ENCODE measurements around the gene PCDH9. TPM values are rescaled to one million over a fixed set of nuclear protein-coding genes. Genes with fewer than 3 reads are reported as not detected.

Gene PCDH9
- total and polyA plus RNA-seq, 5 donors from 2014 or later: 0.08 to 0.77 (median 0.09) TPM

GRCh38 chr13:66530158-66530557, 700.0 kb downstream of the PCDH9 start:
- H3K36me3 ChIP-seq (ENCODE audit: control insufficient read depth, insufficient read depth, low read length): no peaks in the 10 kb centered on the region
- no peaks in the 10 kb centered on the region for H3K4me1 ChIP-seq (ENCODE audit: control insufficient read depth, insufficient read depth, low read length, poor library complexity, severe bottlenecking)
- H3K27me3 ChIP-seq (ENCODE audit: control insufficient read depth, insufficient read depth, low read length): no peaks in the 10 kb centered on the region
- Mint-ChIP-seq H3K4me1 (no peaks in the 10 kb centered on the region), H3K27ac (no peak overlapping the region), H3K9me3 (peaks cover 2 to 12% (median 4%) of the 10 kb centered on the region in 7 donors), H3K27me3 (no peaks in the 10 kb centered on the region), H3K36me3 (no peaks in the 10 kb centered on the region), H3K4me3 (no peak overlapping the region)
- no peak overlapping the region for H3K27ac ChIP-seq (ENCODE audit: insufficient read depth, low read length, poor library complexity, severe bottlenecking)
- DNase-seq: no peak
- ATAC-seq (ENCODE audit: low read depth in 2 of 2): no peak
- no peak overlapping the region for H3K4me3 ChIP-seq (ENCODE audit: low read depth, low read length)
- H3K9me3 ChIP-seq (ENCODE audit: control insufficient read depth in 2 of 2, low read length in 2 of 2): peaks cover 0 to 4% of the 10 kb centered on the region in 2 experiments

- Histone ChIP-seq H3K36me3 (ENCODE audit: control insufficient read depth, insufficient read depth, low read length) (no peaks in the 10 kb centered on the region), H3K27me3 (ENCODE audit: control insufficient read depth, insufficient read depth, low read length) (no peaks in the 10 kb centered on the region), H3K4me3 (ENCODE audit: low read depth, low read length) (no peak overlapping the region), H3K4me1 (ENCODE audit: control insufficient read depth, insufficient read depth, low read length, poor library complexity, severe bottlenecking) (no peaks in the 10 kb centered on the region), H3K27ac (ENCODE audit: insufficient read depth, low read length, poor library complexity, severe bottlenecking) (no peak overlapping the region), H3K9me3 (ENCODE audit: control insufficient read depth in 2 of 2, low read length in 2 of 2) (peaks cover 0 to 4% of the 10 kb centered on the region in 2 experiments)
- no peak overlapping the region for H3K4me3 Mint-ChIP-seq
- H3K36me3 Mint-ChIP-seq: no peaks in the 10 kb centered on the region
- H3K4me1 Mint-ChIP-seq: no peaks in the 10 kb centered on the region
- no peaks in the 10 kb centered on the region for H3K27me3 Mint-ChIP-seq
- H3K9me3 Mint-ChIP-seq: peaks cover 1 to 12% (median 5%) of the 10 kb centered on the region in 7 donors
- ATAC-seq (ENCODE audit: low read depth in 2 of 2) (no peak), DNase-seq (no peak)
- H3K27ac Mint-ChIP-seq: no peak overlapping the region
Observed at GRCh38 chr13:66528944-66529576, 701.1 kb downstream of the PCDH9 start.

- ATAC-seq (ENCODE audit: low read depth in 2 of 2) (no peak), DNase-seq (no peak)
- Histone ChIP-seq H3K9me3 (ENCODE audit: control insufficient read depth in 2 of 2, low read length in 2 of 2) (peaks cover 0 to 4% of the 10 kb centered on the region in 2 experiments), H3K27ac (ENCODE audit: insufficient read depth, low read length, poor library complexity, severe bottlenecking) (no peak overlapping the region), H3K27me3 (ENCODE audit: control insufficient read depth, insufficient read depth, low read length) (no peaks in the 10 kb centered on the region), H3K4me1 (ENCODE audit: control insufficient read depth, insufficient read depth, low read length, poor library complexity, severe bottlenecking) (no peaks in the 10 kb centered on the region), H3K36me3 (ENCODE audit: control insufficient read depth, insufficient read depth, low read length) (no peaks in the 10 kb centered on the region), H3K4me3 (ENCODE audit: low read depth, low read length) (no peak overlapping the region)
- Mint-ChIP-seq H3K36me3 (no peaks in the 10 kb centered on the region), H3K4me1 (no peaks in the 10 kb centered on the region), H3K27me3 (no peaks in the 10 kb centered on the region), H3K9me3 (peaks cover 1 to 12% (median 5%) of the 10 kb centered on the region in 7 donors), H3K27ac (no peak overlapping the region), H3K4me3 (no peak overlapping the region)
Observed at GRCh38 chr13:66528180-66528579, 702.0 kb downstream of the PCDH9 start.

GRCh38 chr13:66520511-66521355, 709.4 kb downstream of the PCDH9 start:
- DNase-seq (no peak), ATAC-seq (ENCODE audit: low read depth in 2 of 2) (no peak)
- no peaks in the 10 kb centered on the region for H3K4me1 Mint-ChIP-seq
- H3K27me3 Mint-ChIP-seq: no peaks in the 10 kb centered on the region
- no peaks in the 10 kb centered on the region for H3K27me3 ChIP-seq (ENCODE audit: control insufficient read depth, insufficient read depth, low read length)
- H3K36me3 ChIP-seq (ENCODE audit: control insufficient read depth, insufficient read depth, low read length): no peaks in the 10 kb centered on the region
- H3K4me3 ChIP-seq (ENCODE audit: low read depth, low read length): no peak overlapping the region
- H3K27ac Mint-ChIP-seq: no peak overlapping the region
- no peaks in the 10 kb centered on the region for H3K4me1 ChIP-seq (ENCODE audit: control insufficient read depth, insufficient read depth, low read length, poor library complexity, severe bottlenecking)
- H3K36me3 Mint-ChIP-seq: no peaks in the 10 kb centered on the region
- H3K27ac ChIP-seq (ENCODE audit: insufficient read depth, low read length, poor library complexity, severe bottlenecking): no peak overlapping the region
- peaks cover 0 to 11% (median 7%) of the 10 kb centered on the region in 7 donors for H3K9me3 Mint-ChIP-seq
- H3K4me3 Mint-ChIP-seq: no peak overlapping the region
- H3K9me3 ChIP-seq (ENCODE audit: control insufficient read depth in 2 of 2, low read length in 2 of 2): peaks cover 0 to 3% of the 10 kb centered on the region in 2 experiments

GRCh38 chr13:66519259-66519658, 710.9 kb downstream of the PCDH9 start:
- H3K27me3 Mint-ChIP-seq: no peaks in the 10 kb centered on the region
- H3K27ac ChIP-seq (ENCODE audit: insufficient read depth, low read length, poor library complexity, severe bottlenecking): no peak overlapping the region
- H3K36me3 ChIP-seq (ENCODE audit: control insufficient read depth, insufficient read depth, low read length): no peaks in the 10 kb centered on the region
- no peaks in the 10 kb centered on the region for H3K4me1 Mint-ChIP-seq
- no peak overlapping the region for H3K4me3 ChIP-seq (ENCODE audit: low read depth, low read length)
- H3K36me3 Mint-ChIP-seq: no peaks in the 10 kb centered on the region
- H3K9me3 Mint-ChIP-seq: peaks cover 0 to 7% (median 5%) of the 10 kb centered on the region in 7 donors
- DNase-seq (no peak), ATAC-seq (ENCODE audit: low read depth in 2 of 2) (no peak)
- H3K4me3 Mint-ChIP-seq: no peak overlapping the region
- H3K4me1 ChIP-seq (ENCODE audit: control insufficient read depth, insufficient read depth, low read length, poor library complexity, severe bottlenecking): no peaks in the 10 kb centered on the region
- H3K27me3 ChIP-seq (ENCODE audit: control insufficient read depth, insufficient read depth, low read length): no peaks in the 10 kb centered on the region
- no peaks in the 10 kb centered on the region for H3K9me3 ChIP-seq (ENCODE audit: control insufficient read depth in 2 of 2, low read length in 2 of 2)
- H3K27ac Mint-ChIP-seq: no peak overlapping the region

- H3K4me1 Mint-ChIP-seq: no peaks in the 10 kb centered on the region
- Histone ChIP-seq H3K4me3 (ENCODE audit: low read depth, low read length) (no peak overlapping the region), H3K9me3 (ENCODE audit: control insufficient read depth in 2 of 2, low read length in 2 of 2) (no peaks in the 10 kb centered on the region), H3K4me1 (ENCODE audit: control insufficient read depth, insufficient read depth, low read length, poor library complexity, severe bottlenecking) (no peaks in the 10 kb centered on the region), H3K27me3 (ENCODE audit: control insufficient read depth, insufficient read depth, low read length) (no peaks in the 10 kb centered on the region), H3K36me3 (ENCODE audit: control insufficient read depth, insufficient read depth, low read length) (no peaks in the 10 kb centered on the region), H3K27ac (ENCODE audit: insufficient read depth, low read length, poor library complexity, severe bottlenecking) (no peak overlapping the region)
- no peaks in the 10 kb centered on the region for H3K36me3 Mint-ChIP-seq
- DNase-seq (no peak), ATAC-seq (ENCODE audit: low read depth in 2 of 2) (no peak)
- H3K27ac Mint-ChIP-seq: no peak overlapping the region
- H3K9me3 Mint-ChIP-seq: peaks cover 0 to 9% (median 5%) of the 10 kb centered on the region in 7 donors
- H3K27me3 Mint-ChIP-seq: no peaks in the 10 kb centered on the region
- no peak overlapping the region for H3K4me3 Mint-ChIP-seq
Observed at GRCh38 chr13:66518068-66518467, 712.1 kb downstream of the PCDH9 start.

- H3K4me3 ChIP-seq (ENCODE audit: low read depth, low read length): no peak overlapping the region
- Mint-ChIP-seq H3K4me3 (no peak overlapping the region), H3K36me3 (no peaks in the 10 kb centered on the region), H3K4me1 (no peaks in the 10 kb centered on the region), H3K9me3 (peaks cover 0 to 13% (median 6%) of the 10 kb centered on the region in 7 donors), H3K27ac (no peak overlapping the region), H3K27me3 (no peaks in the 10 kb centered on the region)
- H3K27me3 ChIP-seq (ENCODE audit: control insufficient read depth, insufficient read depth, low read length): no peaks in the 10 kb centered on the region
- no peak overlapping the region for H3K27ac ChIP-seq (ENCODE audit: insufficient read depth, low read length, poor library complexity, severe bottlenecking)
- H3K9me3 ChIP-seq (ENCODE audit: control insufficient read depth in 2 of 2, low read length in 2 of 2): no peaks in the 10 kb centered on the region
- DNase-seq (no peak), ATAC-seq (ENCODE audit: low read depth in 2 of 2) (no peak)
- no peaks in the 10 kb centered on the region for H3K36me3 ChIP-seq (ENCODE audit: control insufficient read depth, insufficient read depth, low read length)
- H3K4me1 ChIP-seq (ENCODE audit: control insufficient read depth, insufficient read depth, low read length, poor library complexity, severe bottlenecking): no peaks in the 10 kb centered on the region
Observed at GRCh38 chr13:66513728-66514127, 716.4 kb downstream of the PCDH9 start.

Data from CD4-positive, CD25-positive, alpha-beta regulatory T cell (primary cell).